HG03097 (cell line): ENCODE data around the gene SWI5.

ENCODE experiments used
- ATAC-seq: cut with Tn5 transposase; IDR thresholded peaks from one replicate; pipeline ENCODE4 v1.9.1; 2021; ENCODE audit not compliant: unreplicated experiment, low FRiP score

Gene SWI5

DNA sequence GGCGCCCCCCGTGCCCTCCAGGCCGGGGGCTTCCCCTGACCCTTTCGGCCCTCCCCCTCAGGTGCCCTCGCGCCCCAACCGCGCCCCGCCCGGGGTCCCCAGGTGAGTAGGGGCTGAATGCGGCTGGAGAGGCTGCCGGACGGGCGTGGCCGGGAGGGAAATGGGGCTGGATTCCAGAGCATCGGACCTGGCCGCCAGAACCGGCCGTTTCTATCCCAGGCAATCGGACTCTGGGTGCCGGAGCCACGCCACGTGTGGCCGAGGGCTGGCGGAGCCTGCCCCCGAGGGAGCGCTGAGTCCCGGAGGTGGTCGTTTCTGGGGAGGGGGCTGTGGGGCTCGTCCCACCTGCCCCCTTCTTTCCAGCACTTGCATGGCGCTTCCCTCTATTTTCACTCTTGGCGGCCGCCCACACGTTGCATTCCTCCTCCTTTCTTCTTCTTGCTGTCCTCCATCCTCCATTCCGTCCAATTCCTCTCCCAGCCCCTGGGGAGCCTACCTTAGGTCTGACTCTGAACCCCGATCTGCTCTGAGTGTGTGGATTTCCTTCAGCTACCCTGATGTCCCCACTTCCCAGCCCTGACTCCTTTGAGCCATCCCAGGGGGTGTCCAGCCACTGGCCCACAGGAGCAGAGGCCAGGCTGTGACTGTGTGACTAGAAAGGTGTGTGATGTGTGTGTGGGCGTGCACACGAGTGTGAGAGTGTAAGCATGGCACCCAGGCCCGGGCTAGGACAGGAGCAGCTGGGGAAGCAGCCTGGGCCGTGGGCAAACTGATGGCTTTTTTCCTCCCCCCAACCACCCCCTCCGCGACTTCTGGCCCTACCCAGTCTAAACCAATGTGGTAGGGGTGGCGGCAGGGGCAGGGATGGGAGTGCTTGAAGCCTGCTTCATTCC lies 25.0 kb upstream of the SWI5 start:
- no peak for ATAC-seq

- no peak for ATAC-seq
Measured at GRCh38 chr9:128251732-128252100, 24.4 kb upstream of the SWI5 start.

GRCh38 chr9:128252317-128253139 lies 23.5 kb upstream of the SWI5 start:
- no peak for ATAC-seq

DNA sequence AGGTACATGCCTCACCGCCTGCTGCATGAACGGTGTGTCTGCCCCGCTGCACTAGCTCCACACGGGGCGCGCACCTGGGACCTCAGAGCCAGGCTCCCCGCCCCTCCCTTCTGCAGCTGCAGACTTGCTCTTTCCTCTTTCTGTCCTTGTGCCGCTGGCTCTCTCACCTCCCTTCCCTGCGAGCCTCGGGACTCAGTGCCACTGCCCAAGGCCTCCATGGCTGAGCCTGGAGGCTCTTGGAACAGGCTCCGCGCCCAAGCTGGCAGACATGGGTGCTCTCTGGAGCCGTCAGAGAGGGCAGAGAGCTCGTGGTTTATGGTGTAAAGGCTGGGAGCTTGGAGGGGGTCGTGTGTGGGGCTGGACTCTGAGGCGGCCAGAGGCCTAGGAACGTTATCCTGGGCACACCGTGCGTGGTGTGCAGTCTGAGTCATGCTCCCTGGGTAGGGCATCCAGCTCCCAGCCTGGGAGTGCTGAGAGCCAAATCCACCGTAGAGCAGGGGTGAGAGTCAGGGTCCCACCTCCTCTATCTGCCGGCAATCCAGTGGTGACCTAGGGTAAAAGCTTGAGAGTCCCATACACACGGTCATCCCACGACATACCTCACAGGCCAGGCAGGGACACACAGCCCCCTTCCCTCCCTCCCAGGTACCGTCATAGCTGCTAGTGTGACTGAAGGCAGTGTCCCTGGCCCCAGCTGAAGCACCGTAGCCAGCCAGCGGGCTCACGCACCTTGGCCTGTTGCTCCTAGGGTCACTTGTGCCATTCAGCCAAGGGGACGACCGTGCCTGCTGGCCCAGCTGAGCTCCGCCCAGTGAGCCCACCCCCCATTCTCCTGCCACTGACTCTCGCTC lies 22.7 kb upstream of the SWI5 start:
- ATAC-seq: no peak

GRCh38 chr9:128253991-128254346 lies 22.1 kb upstream of the SWI5 start:
- ATAC-seq: no peak

DNA sequence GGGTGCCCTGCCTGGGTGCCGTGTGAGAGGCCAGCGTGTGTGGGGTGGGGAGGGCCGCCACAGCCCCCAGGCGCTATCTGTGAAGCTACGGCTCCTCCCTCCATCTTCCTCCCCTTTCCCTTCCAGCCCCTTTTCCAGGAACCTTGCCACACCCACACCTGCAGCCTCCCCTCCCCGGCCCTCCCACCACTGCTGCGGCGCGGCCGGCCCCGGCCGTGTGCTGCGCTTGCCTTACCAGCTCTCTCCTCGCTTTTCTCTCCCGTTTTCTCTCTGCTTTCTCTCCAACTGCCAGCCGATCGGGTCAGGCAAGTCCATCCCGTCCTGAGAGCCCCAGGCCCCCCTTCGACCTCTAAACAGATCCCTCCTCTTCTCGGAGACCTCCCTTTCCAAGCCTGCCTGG lies 21.7 kb upstream of the SWI5 start:
- ATAC-seq: no peak

DNA sequence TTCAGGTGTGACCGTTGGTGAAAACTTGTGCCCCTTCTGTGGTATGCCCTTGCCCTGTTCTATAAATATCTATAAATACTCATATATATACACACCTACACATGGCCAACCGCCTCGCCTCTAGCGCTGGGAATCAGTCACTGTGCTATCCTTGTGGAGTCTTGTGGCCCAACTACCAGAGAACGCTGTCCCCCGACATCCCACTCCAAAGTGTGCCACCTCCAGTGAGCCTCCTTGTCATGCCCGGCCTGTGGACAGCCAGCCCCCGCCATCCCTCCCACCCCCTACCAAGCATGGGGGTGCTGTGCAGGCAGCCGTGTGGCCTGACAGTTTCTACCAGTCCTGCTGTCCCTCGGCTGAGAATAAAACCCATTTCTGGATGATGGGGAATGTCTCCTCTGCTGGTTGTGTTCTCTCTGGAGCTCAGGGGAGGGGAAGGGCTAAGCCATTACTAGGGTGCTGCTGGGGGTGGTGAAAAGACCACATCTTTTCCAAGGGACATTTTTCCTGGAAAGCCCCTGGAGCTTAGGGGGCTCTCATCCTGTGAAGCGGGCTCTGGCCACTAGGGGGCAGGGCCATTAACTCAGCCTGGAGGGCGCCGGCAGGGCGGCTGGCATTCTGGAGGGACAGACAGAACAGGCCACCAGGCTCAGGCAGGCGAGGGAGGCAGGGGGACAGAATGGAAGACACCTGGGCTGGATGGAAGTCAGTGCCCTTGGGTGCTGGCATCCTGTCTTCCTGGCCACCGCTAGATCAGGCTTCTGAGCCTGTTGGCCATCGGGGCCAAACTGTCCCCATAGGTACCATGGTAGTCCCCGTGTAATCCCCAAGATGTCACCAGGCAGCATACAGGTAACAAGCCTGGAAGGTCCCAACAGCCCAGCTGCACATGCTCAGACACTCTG lies 21.0 kb upstream of the SWI5 start:
- ATAC-seq: no peak

GRCh38 chr9:128257086-128257825 lies 18.8 kb upstream of the SWI5 start:
- no peak for ATAC-seq

DNA sequence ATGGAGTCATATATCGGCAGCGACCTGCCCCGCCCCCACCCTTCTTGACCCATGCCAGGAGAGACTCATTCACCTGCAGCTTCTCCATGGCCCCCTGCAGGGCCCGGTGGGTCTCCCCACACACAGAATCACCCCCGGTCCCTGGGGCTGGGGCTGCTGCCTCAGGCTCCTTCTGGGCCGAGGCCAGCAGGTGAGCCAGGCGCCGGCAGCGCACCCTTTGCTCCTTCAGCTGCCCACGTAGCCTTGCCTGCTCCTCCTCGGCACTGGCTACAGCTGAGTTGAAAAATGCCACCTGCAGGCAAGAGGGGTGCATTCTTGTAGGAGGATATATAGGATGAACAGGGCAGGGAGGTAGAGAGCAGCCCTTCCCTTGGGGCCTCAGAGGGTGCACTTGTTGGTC lies 18.2 kb upstream of the SWI5 start:
- ATAC-seq: no peak

DNA sequence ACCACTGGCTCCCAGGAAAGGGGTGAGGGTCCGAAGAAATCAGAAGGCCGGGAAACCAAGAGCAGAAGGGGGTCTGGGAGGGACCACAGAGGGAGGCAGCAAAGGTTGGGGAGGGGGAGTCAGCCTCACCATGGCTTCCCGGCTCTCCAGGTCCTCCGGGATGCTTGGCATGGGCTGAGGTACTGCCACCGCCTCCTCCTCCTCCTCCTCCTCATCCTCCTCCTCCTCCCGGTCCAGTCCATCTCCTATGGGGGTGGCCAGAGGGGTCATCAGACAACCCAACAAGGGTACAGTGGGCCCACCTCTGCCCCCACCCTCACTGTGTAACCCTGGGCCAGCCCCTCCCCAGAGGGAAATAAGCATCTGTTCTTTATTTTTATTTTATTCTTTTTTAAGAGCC lies 17.8 kb upstream of the SWI5 start:
- ATAC-seq: no peak

DNA sequence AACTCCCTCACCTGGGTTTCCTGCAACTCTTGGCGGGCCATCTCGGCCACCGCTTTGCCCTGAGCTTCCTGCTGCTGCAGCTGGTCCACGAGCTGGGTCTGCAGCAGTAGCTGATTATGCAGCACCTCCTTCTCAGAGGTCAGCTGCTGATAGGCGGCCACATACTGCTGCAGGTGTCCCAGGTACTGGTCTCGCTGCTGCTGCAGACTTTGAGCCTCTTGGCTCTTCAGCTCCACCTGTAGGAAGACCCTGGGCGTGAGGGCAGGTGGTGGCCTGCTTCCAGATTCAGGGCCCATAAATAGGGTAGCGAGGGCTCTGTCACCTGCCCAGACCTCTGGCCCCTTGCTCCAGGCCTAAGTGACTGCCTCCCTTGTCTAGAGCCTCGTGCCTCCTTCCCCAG lies 16.9 kb upstream of the SWI5 start:
- no peak for ATAC-seq

DNA sequence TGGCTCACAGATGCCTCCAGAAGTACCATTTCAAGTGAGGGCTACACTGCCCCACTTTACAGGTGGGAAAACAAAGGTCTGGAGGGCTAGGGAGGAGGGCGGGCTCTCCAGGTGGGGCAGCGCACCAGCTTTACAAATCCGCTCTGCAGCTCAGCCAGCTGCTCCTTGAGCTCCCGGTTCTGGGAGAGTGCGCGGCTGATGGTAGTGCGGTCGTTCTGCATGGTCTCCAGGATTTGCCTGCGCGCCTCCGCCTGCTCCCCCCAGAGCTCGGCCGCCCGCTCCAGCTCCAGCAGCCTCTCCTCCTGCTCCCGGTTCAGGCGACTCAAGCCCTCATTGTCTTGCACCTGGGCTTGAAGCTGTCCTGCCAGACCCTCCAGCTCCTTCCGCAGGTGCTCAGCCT lies 15.7 kb upstream of the SWI5 start:
- ATAC-seq: no peak

DNA sequence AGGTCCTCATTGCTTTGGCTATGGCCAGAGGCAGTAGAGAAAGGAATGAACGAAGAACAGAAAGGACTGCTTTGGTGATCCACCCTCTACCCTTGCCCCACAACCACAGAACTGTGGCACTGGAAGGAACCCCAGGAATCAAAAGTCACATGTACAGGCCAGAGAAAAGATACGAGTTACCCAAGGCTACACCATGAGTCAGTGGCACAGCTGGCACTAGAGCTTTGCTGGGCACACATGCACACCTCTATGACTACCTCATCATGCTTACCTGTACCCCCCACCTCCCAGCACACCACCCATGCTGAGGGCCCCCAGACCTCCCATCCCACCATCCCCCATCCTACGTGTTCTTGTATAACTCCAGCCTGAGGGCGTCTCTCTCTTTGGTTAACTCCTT lies 13.4 kb upstream of the SWI5 start:
- ATAC-seq: no peak

GRCh38 chr9:128265348-128265847 lies 10.7 kb upstream of the SWI5 start:
- ATAC-seq: no peak

DNA sequence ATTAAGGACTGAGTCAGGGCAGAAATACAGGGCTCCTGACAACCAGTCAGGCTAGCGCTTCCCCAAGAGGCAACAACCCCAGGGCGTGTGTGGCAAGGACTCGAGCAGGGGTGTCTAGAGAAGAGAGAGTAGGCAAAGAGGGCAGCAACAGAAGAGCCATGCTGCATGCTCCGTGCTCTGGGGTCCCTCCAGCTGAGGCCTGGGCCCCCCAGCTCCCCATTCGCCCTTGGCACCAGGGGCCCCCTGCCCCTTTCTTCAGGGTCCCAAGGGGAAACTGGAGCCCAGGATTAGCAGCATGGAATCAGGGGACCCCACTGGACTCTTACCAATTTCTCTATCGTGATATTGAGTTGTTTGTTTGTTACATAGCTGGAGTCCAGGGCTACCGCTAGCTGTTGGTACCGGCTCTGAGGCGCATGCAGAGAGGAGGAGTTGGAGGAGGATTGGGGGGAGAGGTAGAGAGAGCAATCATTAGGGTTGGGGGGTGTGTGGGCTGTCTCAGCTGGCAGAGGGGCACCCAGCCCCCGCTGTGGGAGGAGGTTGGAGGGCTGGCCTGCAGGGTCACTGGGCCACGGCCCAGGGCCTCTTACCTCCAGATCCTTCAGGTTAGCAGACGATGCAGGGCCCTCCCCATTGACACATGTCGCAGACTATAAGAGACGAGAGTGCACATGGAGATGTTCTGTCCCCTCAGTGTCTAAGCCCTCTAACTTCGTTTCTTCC lies 9.0 kb upstream of the SWI5 start:
- ATAC-seq: no peak

DNA sequence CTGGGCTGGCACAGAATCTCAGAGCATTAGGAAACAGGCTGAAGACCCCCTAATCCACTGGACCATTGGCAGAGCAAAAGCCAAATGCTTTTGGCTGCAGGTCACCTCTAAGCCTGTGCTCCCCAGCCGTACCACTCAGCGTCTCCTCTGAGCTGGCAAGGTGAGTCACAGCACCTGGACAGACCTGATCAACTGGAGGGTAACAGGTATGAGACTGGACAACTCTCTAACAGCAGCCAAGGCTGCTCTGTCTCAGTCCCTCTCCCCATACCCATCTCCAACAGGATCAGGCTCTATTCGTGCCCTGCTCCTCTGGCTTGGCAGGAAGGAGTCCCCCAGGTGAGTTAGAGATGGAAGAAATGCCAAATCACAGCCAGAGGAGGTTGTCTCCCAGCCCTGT lies 5.0 kb upstream of the SWI5 start:
- ATAC-seq: no peak

GRCh38 chr9:128271512-128271911 lies 4.6 kb upstream of the SWI5 start:
- no peak for ATAC-seq

DNA sequence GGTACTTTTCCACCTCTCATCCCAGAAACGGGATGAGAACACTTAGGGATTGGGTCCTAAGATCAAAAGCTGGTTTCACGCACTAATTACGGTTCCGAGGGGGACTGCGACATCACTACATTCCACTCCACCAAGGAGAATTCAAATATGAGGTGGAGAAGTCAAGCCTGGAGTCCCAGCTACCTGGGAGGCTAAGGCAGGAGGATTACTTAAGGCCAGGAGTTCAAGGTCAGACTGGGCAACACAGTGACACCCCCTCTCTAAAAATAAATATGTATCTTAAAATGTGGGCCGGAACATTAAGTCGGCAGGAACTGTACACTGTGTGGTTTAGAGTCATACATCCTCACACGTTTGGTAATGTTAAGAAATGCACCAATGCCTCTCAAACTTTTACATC lies 1.8 kb upstream of the SWI5 start:
- no peak for ATAC-seq
